MM.1S (cell line): ENCODE results near the gene PTPRD.

ENCODE experiments used
- EZH2phosphoT487 ChIP-seq: fragments of 300-600 bp; sonication (generic); IDR thresholded peaks from 2 replicates; pipeline ENCODE4 v1.6.1; 2018; ENCODE audit warnings: antibody characterized with exemption, low read length
- TF ChIP-seq, protein P1 (sequence below): fragments of 300-600 bp; sonication (generic); IDR thresholded peaks from 2 replicates; pipeline ENCODE4 v1.5.1; 2016; ENCODE audit warnings: antibody characterized with exemption, low read length, mixed read lengths

DNA sequence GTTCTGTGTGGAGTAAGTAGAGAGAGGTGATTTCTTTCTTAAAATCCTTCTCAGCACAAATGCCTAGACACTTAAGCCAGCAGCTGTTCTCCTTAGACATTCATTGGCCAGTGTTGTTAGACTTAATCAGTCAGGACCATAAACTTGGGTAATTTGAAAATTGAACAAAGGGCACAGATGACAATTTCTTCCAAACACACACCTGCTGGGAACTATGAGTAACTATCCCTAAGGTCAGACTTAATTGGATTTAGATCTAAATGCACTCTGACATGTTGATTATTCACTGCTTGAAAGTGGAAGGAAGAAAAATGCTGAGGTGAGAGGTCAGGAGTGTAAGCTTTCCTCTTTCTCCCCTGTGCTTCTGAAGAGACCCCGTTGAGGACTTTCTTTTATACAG lies 1729.5 kb downstream of the PTPRD start:
- TF ChIP-seq, protein P1, sequence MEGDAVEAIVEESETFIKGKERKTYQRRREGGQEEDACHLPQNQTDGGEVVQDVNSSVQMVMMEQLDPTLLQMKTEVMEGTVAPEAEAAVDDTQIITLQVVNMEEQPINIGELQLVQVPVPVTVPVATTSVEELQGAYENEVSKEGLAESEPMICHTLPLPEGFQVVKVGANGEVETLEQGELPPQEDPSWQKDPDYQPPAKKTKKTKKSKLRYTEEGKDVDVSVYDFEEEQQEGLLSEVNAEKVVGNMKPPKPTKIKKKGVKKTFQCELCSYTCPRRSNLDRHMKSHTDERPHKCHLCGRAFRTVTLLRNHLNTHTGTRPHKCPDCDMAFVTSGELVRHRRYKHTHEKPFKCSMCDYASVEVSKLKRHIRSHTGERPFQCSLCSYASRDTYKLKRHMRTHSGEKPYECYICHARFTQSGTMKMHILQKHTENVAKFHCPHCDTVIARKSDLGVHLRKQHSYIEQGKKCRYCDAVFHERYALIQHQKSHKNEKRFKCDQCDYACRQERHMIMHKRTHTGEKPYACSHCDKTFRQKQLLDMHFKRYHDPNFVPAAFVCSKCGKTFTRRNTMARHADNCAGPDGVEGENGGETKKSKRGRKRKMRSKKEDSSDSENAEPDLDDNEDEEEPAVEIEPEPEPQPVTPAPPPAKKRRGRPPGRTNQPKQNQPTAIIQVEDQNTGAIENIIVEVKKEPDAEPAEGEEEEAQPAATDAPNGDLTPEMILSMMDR = no peak
- no peak for TF ChIP-seq EZH2phosphoT487
